ENCODE data around the gene NBEA. TPM values are rescaled to one million over a fixed set of nuclear protein-coding genes. Genes with fewer than 3 reads are reported as not detected.

The NBEA gene
- total RNA-seq, 2 experiments from 2014 or later = 0.34 to 0.57 TPM

DNA sequence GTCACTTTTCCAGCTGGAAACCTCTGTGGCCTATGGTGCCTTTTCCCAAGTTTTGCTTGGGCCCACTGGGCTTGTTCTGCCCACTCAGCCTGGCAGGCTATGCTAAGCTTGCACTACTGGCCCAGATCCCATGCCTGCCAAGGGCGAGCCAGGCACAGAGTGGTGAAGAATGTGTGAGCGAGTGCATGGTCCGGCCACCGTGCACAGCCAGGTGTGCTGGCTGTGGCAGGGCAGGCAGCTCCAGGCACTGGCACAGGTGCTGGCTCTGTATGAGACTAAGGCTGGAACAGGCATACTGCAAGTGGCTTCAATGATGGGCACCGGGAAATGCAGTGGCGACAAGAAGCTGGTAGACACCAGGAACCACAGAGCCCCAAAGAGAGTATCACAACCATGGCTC is 584.5 kb downstream of the NBEA start:
- H3K27ac Mint-ChIP-seq = no peak overlapping the region
- ChIA-PET CTCF (interaction anchor here (0.6 kb wide), 1 partner anchor 292 kb away, joined by 3 read pairs; no protein-coding TSS in a partner anchor), POLR2A (no interaction called here)
- no peaks in the 10 kb centered on the region for H3K27me3 Mint-ChIP-seq (ENCODE audit: low read depth)
- H3K9me3 Mint-ChIP-seq (ENCODE audit: insufficient read depth) = no peaks in the 10 kb centered on the region
- H3K4me1 Mint-ChIP-seq (ENCODE audit: low read depth) = no peaks in the 10 kb centered on the region
- no peaks in the 10 kb centered on the region for H3K36me3 Mint-ChIP-seq (ENCODE audit: low read depth)
- ATAC-seq = no peak
- H3K4me3 Mint-ChIP-seq = no peak overlapping the region
- no peak for DNase-seq

DNA sequence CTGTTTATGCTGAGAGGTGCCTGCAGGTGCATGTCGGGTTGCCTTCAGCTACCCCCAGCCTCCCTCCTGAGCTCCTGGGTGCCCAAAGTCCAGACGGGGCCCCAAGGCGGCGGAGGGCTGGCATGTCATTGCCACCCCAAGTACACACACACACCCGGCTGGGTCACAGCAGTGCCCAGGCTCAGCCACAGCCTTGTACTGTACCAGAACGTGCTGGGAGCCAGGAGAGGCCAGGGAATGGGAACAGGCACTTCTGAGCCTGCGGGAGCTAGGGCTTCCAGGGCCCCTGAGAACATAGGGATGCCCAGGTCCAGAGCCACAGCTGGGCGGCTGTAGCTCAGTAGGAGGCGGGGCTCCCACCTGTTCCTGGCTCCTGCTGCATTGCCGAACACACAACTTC is 585.4 kb downstream of the NBEA start:
- Mint-ChIP-seq H3K27me3 (ENCODE audit: low read depth) (no peaks in the 10 kb centered on the region), H3K4me1 (ENCODE audit: low read depth) (no peaks in the 10 kb centered on the region), H3K36me3 (ENCODE audit: low read depth) (no peaks in the 10 kb centered on the region), H3K9me3 (ENCODE audit: insufficient read depth) (no peaks in the 10 kb centered on the region), H3K27ac (no peak overlapping the region), H3K4me3 (no peak overlapping the region)
- ChIA-PET CTCF (no interaction called here), POLR2A (no interaction called here)
- ATAC-seq = no peak
- no peak for DNase-seq

DNA sequence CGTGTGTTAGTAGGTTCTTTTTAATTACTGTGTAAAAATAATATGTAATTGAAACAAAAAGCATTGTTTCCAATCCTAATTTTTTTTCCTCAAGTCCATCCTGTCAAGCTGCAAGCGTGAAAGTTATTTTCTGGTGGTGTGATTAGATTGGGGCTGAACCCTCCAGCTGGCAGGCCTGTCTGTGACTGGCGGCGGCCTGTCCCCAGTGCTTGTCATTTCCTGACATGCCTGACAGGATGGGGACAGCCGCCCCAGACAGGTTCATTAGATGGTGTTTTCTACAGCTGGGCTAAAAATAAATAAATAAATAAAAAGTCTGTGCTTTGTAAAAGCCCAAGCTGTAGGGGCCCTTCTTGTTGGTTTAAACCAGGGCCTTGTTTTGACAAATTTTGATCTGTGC is 588.1 kb downstream of the NBEA start:
- Mint-ChIP-seq H3K9me3 (ENCODE audit: insufficient read depth) (no peaks in the 10 kb centered on the region), H3K36me3 (ENCODE audit: low read depth) (no peaks in the 10 kb centered on the region), H3K4me3 (no peak overlapping the region), H3K27me3 (ENCODE audit: low read depth) (no peaks in the 10 kb centered on the region), H3K4me1 (ENCODE audit: low read depth) (no peaks in the 10 kb centered on the region), H3K27ac (no peak overlapping the region)
- DNase-seq = no peak
- ChIA-PET POLR2A (no interaction called here), CTCF (no interaction called here)
- ATAC-seq = no peak

DNA sequence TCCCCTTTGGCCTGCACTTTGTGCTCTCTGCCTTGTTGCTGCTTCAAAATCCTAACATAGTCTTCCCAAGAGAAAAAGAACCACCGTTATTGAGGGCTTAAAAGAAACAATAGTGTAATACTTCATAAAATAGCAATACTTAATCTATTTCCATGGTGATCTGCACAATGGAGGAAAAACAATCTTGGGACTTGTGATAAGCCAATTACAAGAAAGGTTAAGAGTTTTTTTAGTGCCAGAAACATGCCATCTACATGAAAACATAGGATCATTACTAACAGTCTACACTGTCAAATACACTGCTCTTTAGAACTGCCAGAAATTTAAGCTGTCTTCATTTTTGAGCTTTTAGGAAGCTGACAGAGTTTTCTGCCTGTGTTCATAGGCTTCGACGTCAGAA is 588.5 kb downstream of the NBEA start:
- no peaks in the 10 kb centered on the region for H3K4me1 Mint-ChIP-seq (ENCODE audit: low read depth)
- H3K36me3 Mint-ChIP-seq (ENCODE audit: low read depth) = no peaks in the 10 kb centered on the region
- CTCF ChIA-PET = no interaction called here
- no peaks in the 10 kb centered on the region for H3K27me3 Mint-ChIP-seq (ENCODE audit: low read depth)
- no peaks in the 10 kb centered on the region for H3K9me3 Mint-ChIP-seq (ENCODE audit: insufficient read depth)
- H3K27ac Mint-ChIP-seq = no peak overlapping the region
- H3K4me3 Mint-ChIP-seq = no peak overlapping the region
- ATAC-seq (no peak), DNase-seq (no peak)
- POLR2A ChIA-PET = no interaction called here

DNA sequence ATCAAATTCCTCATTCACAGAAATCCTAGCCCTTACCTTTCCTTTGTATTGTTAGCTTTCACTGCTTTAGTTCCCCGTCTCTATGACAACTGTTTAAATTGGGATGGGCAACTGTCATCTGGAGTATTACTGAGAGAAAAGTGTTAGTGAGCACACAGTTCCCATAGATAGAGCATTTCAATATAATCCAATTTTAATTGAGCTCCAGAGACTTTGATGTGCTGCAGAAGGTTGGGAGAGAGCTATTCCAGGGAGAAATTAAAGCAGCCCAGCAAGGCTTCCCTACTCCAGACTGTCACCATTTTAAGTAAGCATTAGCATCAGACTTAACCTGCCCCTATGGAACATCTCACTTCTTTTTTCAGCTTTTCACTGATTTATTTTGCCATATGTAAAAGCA is 589.5 kb downstream of the NBEA start:
- no peak for ATAC-seq
- H3K27ac Mint-ChIP-seq = no peak overlapping the region
- no peaks in the 10 kb centered on the region for H3K27me3 Mint-ChIP-seq (ENCODE audit: low read depth)
- ChIA-PET CTCF (interaction anchor here (0.6 kb wide), 1 partner anchor 100 kb away, joined by 3 read pairs; no protein-coding TSS in a partner anchor), POLR2A (interaction anchor here (0.6 kb wide), 1 partner anchor 54 kb away, joined by 3 read pairs; no protein-coding TSS in a partner anchor)
- H3K4me3 Mint-ChIP-seq = no peak overlapping the region
- DNase-seq = no peak
- no peaks in the 10 kb centered on the region for H3K4me1 Mint-ChIP-seq (ENCODE audit: low read depth)
- no peaks in the 10 kb centered on the region for H3K36me3 Mint-ChIP-seq (ENCODE audit: low read depth)
- H3K9me3 Mint-ChIP-seq (ENCODE audit: insufficient read depth) = no peaks in the 10 kb centered on the region

DNA sequence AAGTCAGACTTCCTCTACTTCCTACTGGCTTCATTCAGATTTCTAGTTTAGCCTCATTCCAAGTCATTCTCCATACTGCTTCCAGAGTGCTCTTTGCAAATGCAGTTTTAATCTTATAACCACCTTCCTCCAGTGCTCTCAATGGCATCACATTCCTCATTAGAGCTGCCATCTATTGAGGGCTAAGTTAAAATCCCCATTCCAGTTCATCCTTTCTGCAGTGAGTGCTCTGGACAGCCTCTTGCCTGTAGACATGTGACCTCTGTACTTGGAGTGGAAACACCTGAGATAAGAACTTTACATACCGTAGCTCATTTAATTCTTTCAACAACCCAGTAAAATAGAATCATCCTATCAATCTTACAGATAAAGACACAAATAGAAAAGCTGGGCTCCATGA is 592.3 kb downstream of the NBEA start:
- H3K36me3 Mint-ChIP-seq (ENCODE audit: low read depth) = no peaks in the 10 kb centered on the region
- H3K27ac Mint-ChIP-seq = no peak overlapping the region
- ChIA-PET POLR2A (no interaction called here), CTCF (no interaction called here)
- H3K27me3 Mint-ChIP-seq (ENCODE audit: low read depth) = no peaks in the 10 kb centered on the region
- DNase-seq (no peak), ATAC-seq (no peak)
- H3K4me3 Mint-ChIP-seq = no peak overlapping the region
- H3K4me1 Mint-ChIP-seq (ENCODE audit: low read depth) = no peaks in the 10 kb centered on the region
- H3K9me3 Mint-ChIP-seq (ENCODE audit: insufficient read depth) = no peaks in the 10 kb centered on the region

DNA sequence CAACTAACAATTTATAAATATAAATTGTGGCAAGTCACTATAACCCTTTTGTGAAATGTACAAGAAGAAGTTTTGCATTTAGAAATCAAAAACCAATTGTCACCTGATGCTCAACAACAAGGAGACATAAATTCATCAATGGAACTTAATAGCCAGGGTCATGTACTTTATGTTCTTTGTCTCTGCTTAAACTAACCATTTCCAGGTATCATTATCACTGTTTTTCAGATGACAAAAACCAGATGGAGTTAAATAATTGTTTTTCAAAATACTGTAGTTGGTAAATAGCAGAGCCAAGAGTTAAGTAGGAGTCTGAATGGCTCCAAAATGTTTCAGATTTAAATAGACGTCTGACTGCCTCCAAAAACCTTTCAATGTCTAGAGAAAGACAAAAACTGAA is 606.7 kb downstream of the NBEA start:
- no peak for ATAC-seq
- Mint-ChIP-seq H3K4me3 (no peak overlapping the region), H3K9me3 (ENCODE audit: insufficient read depth) (no peaks in the 10 kb centered on the region), H3K27ac (no peak overlapping the region), H3K27me3 (ENCODE audit: low read depth) (no peaks in the 10 kb centered on the region), H3K4me1 (ENCODE audit: low read depth) (no peaks in the 10 kb centered on the region), H3K36me3 (ENCODE audit: low read depth) (no peaks in the 10 kb centered on the region)
- ChIA-PET POLR2A (no interaction called here), CTCF (no interaction called here)
- DNase-seq = no peak

DNA sequence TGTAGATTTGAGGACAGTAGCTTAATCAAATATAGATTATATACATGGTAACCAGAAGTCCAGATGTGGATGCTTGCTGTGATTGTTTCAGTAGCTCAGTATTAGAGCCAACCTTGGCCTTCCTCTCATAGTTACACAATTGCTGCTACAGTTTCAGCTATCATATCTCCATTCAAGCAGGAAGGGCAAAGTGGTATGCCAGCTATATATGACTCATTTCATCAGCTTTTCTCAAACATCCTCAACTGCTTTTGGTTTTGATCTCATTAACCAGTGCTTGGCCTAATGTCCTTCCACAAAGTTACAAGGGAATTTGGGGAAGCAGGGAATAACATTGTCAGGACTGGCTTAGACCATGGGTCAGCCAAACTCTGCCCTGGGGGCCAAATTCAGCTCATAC is 607.4 kb downstream of the NBEA start:
- no peak overlapping the region for H3K27ac Mint-ChIP-seq
- no peak overlapping the region for H3K4me3 Mint-ChIP-seq
- no peaks in the 10 kb centered on the region for H3K4me1 Mint-ChIP-seq (ENCODE audit: low read depth)

DNA sequence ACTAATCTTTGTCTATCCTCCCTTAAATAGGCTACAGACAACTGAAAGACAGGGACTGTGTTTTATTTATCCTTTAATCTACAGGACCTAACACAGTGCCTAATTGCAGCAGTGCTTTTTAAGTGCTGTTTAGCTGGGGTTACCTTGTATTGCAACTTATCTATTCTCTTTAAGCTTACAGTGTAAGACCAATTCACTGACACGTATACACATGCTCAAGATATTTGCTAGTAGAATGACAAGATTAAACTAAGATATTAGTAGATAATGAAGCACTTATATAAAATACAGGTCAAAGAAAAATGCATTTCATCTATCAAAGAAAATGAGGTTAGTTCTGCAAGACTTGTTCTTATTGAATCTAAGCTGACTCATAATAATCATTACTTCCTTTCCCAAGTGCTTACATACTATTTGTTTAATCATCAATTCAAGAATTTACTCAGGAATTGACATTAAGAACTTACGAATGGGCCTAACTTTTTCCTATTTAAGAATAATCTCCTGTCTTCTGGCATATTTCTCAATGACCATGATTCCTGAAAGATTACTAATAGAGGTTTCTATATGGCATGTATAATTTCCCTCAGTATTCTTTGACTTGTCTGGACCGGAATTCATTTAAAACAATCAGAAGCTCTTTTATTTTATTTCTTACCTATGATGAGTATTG is 610.2 kb downstream of the NBEA start:
- ATAC-seq = no peak
- H3K9me3 Mint-ChIP-seq (ENCODE audit: insufficient read depth) = no peaks in the 10 kb centered on the region
- no peak overlapping the region for H3K4me3 Mint-ChIP-seq
- no peaks in the 10 kb centered on the region for H3K36me3 Mint-ChIP-seq (ENCODE audit: low read depth)
- DNase-seq = no peak
- H3K4me1 Mint-ChIP-seq (ENCODE audit: low read depth) = no peaks in the 10 kb centered on the region
- no peaks in the 10 kb centered on the region for H3K27me3 Mint-ChIP-seq (ENCODE audit: low read depth)
- ChIA-PET CTCF (no interaction called here), POLR2A (no interaction called here)
- no peak overlapping the region for H3K27ac Mint-ChIP-seq

More for the DNA sequence above, 607.4 kb downstream of the NBEA start:
- Mint-ChIP-seq H3K27me3 (ENCODE audit: low read depth) (no peaks in the 10 kb centered on the region), H3K36me3 (ENCODE audit: low read depth) (no peaks in the 10 kb centered on the region), H3K9me3 (ENCODE audit: insufficient read depth) (no peaks in the 10 kb centered on the region)
- ChIA-PET POLR2A (no interaction called here), CTCF (no interaction called here)
- no peak for DNase-seq
- no peak for ATAC-seq

DNA sequence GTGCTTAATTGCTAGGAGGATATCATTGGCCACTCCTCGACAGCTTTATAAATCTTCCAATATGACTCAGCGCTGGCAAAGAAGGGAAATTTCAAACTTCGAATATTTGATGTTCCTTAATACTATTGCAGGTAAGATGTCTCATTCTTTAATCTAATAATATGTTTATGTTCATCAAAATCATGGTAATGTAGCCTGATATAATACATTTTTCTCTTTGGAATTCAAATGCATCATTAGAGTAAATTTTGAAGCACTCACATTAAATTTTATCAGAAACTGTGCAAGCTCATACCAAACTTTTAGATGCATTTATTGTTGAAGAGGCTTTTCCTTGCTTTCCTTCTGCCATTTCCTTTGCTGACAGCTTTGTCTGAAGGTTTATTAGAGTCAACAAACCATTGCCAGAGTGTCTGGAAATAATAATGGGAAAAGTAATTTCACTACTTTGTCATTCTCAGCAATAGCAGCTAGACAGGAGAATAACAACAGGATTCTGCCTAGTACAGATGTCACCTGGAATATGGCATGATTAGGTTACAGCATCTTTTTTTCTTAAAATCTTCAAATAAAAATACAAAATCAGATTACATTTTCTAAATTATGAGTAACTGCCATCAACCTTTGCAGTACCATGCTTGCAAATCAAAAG is 613.0 kb downstream of the NBEA start:
- ChIA-PET CTCF (no interaction called here), POLR2A (interaction anchor here (0.6 kb wide), 1 partner anchor 362 kb away, joined by 3 read pairs; no protein-coding TSS in a partner anchor)
- H3K9me3 Mint-ChIP-seq (ENCODE audit: insufficient read depth) = no peaks in the 10 kb centered on the region
- no peaks in the 10 kb centered on the region for H3K4me1 Mint-ChIP-seq (ENCODE audit: low read depth)
- H3K4me3 Mint-ChIP-seq = no peak overlapping the region
- no peak for DNase-seq
- H3K36me3 Mint-ChIP-seq (ENCODE audit: low read depth) = no peaks in the 10 kb centered on the region
- no peak overlapping the region for H3K27ac Mint-ChIP-seq
- H3K27me3 Mint-ChIP-seq (ENCODE audit: low read depth) = no peaks in the 10 kb centered on the region
- ATAC-seq = no peak

DNA sequence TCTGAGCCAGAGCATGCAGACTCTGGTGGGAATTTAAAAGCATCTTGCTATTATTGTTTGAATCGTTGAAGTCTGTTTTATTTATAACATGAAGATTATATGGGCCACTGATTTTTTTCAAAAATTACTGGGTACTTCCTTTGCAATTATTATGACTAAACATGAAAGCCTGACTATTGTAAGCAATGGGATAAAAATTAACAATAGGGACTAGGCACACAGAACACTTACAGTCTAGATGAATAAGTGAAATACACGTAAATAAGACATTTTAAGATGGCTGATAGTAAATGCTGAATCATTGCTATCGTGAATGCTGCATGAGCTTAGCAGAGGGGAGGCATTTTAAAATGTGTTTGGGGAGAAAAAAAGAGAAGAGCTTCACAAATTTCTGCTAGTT is 615.4 kb downstream of the NBEA start:
- ChIA-PET POLR2A (no interaction called here), CTCF (no interaction called here)
- Mint-ChIP-seq H3K4me1 (ENCODE audit: low read depth) (no peaks in the 10 kb centered on the region), H3K4me3 (no peak overlapping the region), H3K36me3 (ENCODE audit: low read depth) (no peaks in the 10 kb centered on the region), H3K27me3 (ENCODE audit: low read depth) (no peaks in the 10 kb centered on the region), H3K27ac (no peak overlapping the region), H3K9me3 (ENCODE audit: insufficient read depth) (no peaks in the 10 kb centered on the region)
- no peak for ATAC-seq
- no peak for DNase-seq

DNA sequence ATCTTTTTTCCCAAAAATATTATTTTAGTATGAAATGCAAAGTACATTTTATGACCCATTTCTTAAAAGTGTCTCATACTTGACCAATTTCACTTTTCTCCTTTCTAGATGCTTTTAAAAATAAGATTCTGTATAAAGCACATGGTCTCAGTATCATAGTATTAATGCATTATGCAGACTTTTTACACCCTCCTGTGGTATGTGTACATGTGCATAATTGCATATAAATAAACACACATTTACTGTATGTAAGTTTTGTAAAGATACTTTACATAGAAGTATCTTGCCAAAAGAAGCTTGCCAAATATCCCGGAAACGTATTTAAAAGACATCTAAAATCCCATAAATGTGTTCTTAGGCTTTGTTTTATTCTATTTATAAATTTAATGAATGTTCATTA is 619.5 kb downstream of the NBEA start:
- ATAC-seq = no peak
- H3K27me3 Mint-ChIP-seq (ENCODE audit: low read depth) = no peaks in the 10 kb centered on the region
- CTCF ChIA-PET = no interaction called here

DNA sequence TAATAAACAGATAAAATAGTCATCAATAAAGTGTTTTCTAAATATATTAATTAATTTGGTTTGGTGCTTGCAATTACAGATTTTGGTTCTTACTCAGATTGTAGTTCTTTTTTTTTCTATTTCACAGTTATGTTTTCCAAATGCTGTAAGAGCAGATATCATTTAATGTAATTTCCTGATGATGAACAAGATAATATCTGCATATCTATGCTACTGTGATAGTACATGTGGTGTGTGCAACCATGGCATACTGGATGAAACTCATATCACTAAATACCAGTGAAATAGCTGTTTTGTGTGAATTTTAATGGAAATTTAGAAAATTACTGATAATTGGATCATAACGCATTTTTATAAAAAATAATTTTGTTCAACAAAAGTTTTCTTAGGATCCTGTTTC is 623.2 kb downstream of the NBEA start:
- ChIA-PET CTCF (no interaction called here), POLR2A (no interaction called here)
- DNase-seq (no peak), ATAC-seq (no peak)
- Mint-ChIP-seq H3K4me1 (ENCODE audit: low read depth) (no peaks in the 10 kb centered on the region), H3K4me3 (no peak overlapping the region), H3K36me3 (ENCODE audit: low read depth) (no peaks in the 10 kb centered on the region), H3K9me3 (ENCODE audit: insufficient read depth) (no peaks in the 10 kb centered on the region), H3K27me3 (ENCODE audit: low read depth) (no peaks in the 10 kb centered on the region), H3K27ac (no peak overlapping the region)

More for the DNA sequence above, 619.5 kb downstream of the NBEA start:
- Mint-ChIP-seq H3K9me3 (ENCODE audit: insufficient read depth) (no peaks in the 10 kb centered on the region), H3K36me3 (ENCODE audit: low read depth) (no peaks in the 10 kb centered on the region), H3K27ac (no peak overlapping the region), H3K4me3 (no peak overlapping the region), H3K4me1 (ENCODE audit: low read depth) (no peaks in the 10 kb centered on the region)
- DNase-seq = no peak
- POLR2A ChIA-PET = no interaction called here
